ENCODE measurements around the gene RNF4.

Gene RNF4

GRCh38 chr4:2469192-2469984 lies 482 bp downstream of the RNF4 start:
- no peaks in the 10 kb centered on the region for H3K27me3 ChIP-seq (ENCODE audit: control insufficient read depth in 5 of 5, insufficient read depth in 4 of 5, low read length in 5 of 5)
- H3K36me3 ChIP-seq (ENCODE audit: control insufficient read depth in 5 of 5, insufficient read depth in 5 of 5, low read length in 5 of 5), result peaks cover 7 to 15% (median 10%) of the 10 kb centered on the region in 5 donors
- H3K4me1 ChIP-seq (ENCODE audit: control insufficient read depth in 5 of 5, insufficient read depth in 5 of 5, low read length in 5 of 5), result peaks cover 4 to 37% (median 29%) of the 10 kb centered on the region in 5 donors
- H3K4me3 ChIP-seq (ENCODE audit: low read depth in 1 of 5, low read length in 5 of 5), result peak overlapping the region; percentile 79 to 98 (median 94)
- H3K9ac ChIP-seq (ENCODE audit: low read length in 5 of 5), result peak overlapping the region; percentile 79 to 98 (median 96)
- peak overlapping the region; percentile 92 for H3K27ac ChIP-seq (ENCODE audit: low read depth, low read length)
- no peaks in the 10 kb centered on the region for H3K9me3 ChIP-seq (ENCODE audit: control insufficient read depth in 5 of 5, low read length in 5 of 5)

- Histone ChIP-seq H3K4me1 (ENCODE audit: control insufficient read depth in 5 of 5, insufficient read depth in 5 of 5, low read length in 5 of 5) (peaks cover 4 to 37% (median 29%) of the 10 kb centered on the region in 5 donors), H3K27me3 (ENCODE audit: control insufficient read depth in 5 of 5, insufficient read depth in 4 of 5, low read length in 5 of 5) (no peaks in the 10 kb centered on the region), H3K9me3 (ENCODE audit: control insufficient read depth in 5 of 5, low read length in 5 of 5) (no peaks in the 10 kb centered on the region), H3K9ac (ENCODE audit: low read length in 5 of 5) (peak overlapping the region; percentile 79 to 98 (median 96)), H3K4me3 (ENCODE audit: low read depth in 1 of 5, low read length in 5 of 5) (peak overlapping the region in 1 of 5 donors; percentile 94), H3K27ac (ENCODE audit: low read depth, low read length) (no peak overlapping the region), H3K36me3 (ENCODE audit: control insufficient read depth in 5 of 5, insufficient read depth in 5 of 5, low read length in 5 of 5) (peaks cover 7 to 15% (median 10%) of the 10 kb centered on the region in 5 donors)
Measured at GRCh38 chr4:2470791-2471190, 1.9 kb downstream of the RNF4 start.

GRCh38 chr4:2472187-2472586 lies 3.3 kb downstream of the RNF4 start:
- Histone ChIP-seq H3K9me3 (ENCODE audit: control insufficient read depth in 5 of 5, low read length in 5 of 5) (no peaks in the 10 kb centered on the region), H3K9ac (ENCODE audit: low read length in 5 of 5) (no peak overlapping the region), H3K4me1 (ENCODE audit: control insufficient read depth in 5 of 5, insufficient read depth in 5 of 5, low read length in 5 of 5) (peaks cover 4 to 40% (median 29%) of the 10 kb centered on the region in 5 donors)

GRCh38 chr4:2478229-2478628 lies 9.3 kb downstream of the RNF4 start:
- H3K27ac ChIP-seq (ENCODE audit: low read depth, low read length), result no peak overlapping the region
- no peaks in the 10 kb centered on the region for H3K27me3 ChIP-seq (ENCODE audit: control insufficient read depth in 5 of 5, insufficient read depth in 4 of 5, low read length in 5 of 5)
- no peak overlapping the region for H3K4me3 ChIP-seq (ENCODE audit: low read depth in 1 of 5, low read length in 5 of 5)
- H3K36me3 ChIP-seq (ENCODE audit: control insufficient read depth in 5 of 5, insufficient read depth in 5 of 5, low read length in 5 of 5), result no peaks in the 10 kb centered on the region
- peak overlapping the region in 1 of 5 donors; percentile 41 for H3K9ac ChIP-seq (ENCODE audit: low read length in 5 of 5)
- no peaks in the 10 kb centered on the region for H3K9me3 ChIP-seq (ENCODE audit: control insufficient read depth in 5 of 5, low read length in 5 of 5)
- H3K4me1 ChIP-seq (ENCODE audit: control insufficient read depth in 5 of 5, insufficient read depth in 5 of 5, low read length in 5 of 5), result peaks cover 12 to 51% (median 46%) of the 10 kb centered on the region in 5 donors

More at GRCh38 chr4:2472187-2472586, 3.3 kb downstream of the RNF4 start:
- Histone ChIP-seq H3K4me3 (ENCODE audit: low read depth in 1 of 5, low read length in 5 of 5) (no peak overlapping the region), H3K27me3 (ENCODE audit: control insufficient read depth in 5 of 5, insufficient read depth in 4 of 5, low read length in 5 of 5) (no peaks in the 10 kb centered on the region), H3K27ac (ENCODE audit: low read depth, low read length) (no peak overlapping the region), H3K36me3 (ENCODE audit: control insufficient read depth in 5 of 5, insufficient read depth in 5 of 5, low read length in 5 of 5) (peaks cover 7 to 15% (median 10%) of the 10 kb centered on the region in 5 donors)

GRCh38 chr4:2480649-2481048 lies 11.7 kb downstream of the RNF4 start:
- no peaks in the 10 kb centered on the region for H3K36me3 ChIP-seq (ENCODE audit: control insufficient read depth in 5 of 5, insufficient read depth in 5 of 5, low read length in 5 of 5)
- peaks cover 22 to 72% (median 63%) of the 10 kb centered on the region in 5 donors for H3K4me1 ChIP-seq (ENCODE audit: control insufficient read depth in 5 of 5, insufficient read depth in 5 of 5, low read length in 5 of 5)
- H3K27me3 ChIP-seq (ENCODE audit: control insufficient read depth in 5 of 5, insufficient read depth in 4 of 5, low read length in 5 of 5), result no peaks in the 10 kb centered on the region
- no peaks in the 10 kb centered on the region for H3K9me3 ChIP-seq (ENCODE audit: control insufficient read depth in 5 of 5, low read length in 5 of 5)
- no peak overlapping the region for H3K4me3 ChIP-seq (ENCODE audit: low read depth in 1 of 5, low read length in 5 of 5)
- H3K27ac ChIP-seq (ENCODE audit: low read depth, low read length), result no peak overlapping the region
- H3K9ac ChIP-seq (ENCODE audit: low read length in 5 of 5), result no peak overlapping the region

- Histone ChIP-seq H3K36me3 (ENCODE audit: control insufficient read depth in 5 of 5, insufficient read depth in 5 of 5, low read length in 5 of 5) (no peaks in the 10 kb centered on the region), H3K9ac (ENCODE audit: low read length in 5 of 5) (peak overlapping the region in 4 of 5 donors; percentile 5 to 64 (median 60)), H3K4me1 (ENCODE audit: control insufficient read depth in 5 of 5, insufficient read depth in 5 of 5, low read length in 5 of 5) (peaks cover 22 to 85% (median 74%) of the 10 kb centered on the region in 5 donors), H3K27ac (ENCODE audit: low read depth, low read length) (peak overlapping the region; percentile 50), H3K27me3 (ENCODE audit: control insufficient read depth in 5 of 5, insufficient read depth in 4 of 5, low read length in 5 of 5) (no peaks in the 10 kb centered on the region), H3K9me3 (ENCODE audit: control insufficient read depth in 5 of 5, low read length in 5 of 5) (no peaks in the 10 kb centered on the region), H3K4me3 (ENCODE audit: low read depth in 1 of 5, low read length in 5 of 5) (peak overlapping the region in 3 of 5 donors; percentile 2 to 22 (median 15))
Measured at GRCh38 chr4:2482192-2482591, 13.3 kb downstream of the RNF4 start.

- H3K36me3 ChIP-seq (ENCODE audit: control insufficient read depth in 5 of 5, insufficient read depth in 5 of 5, low read length in 5 of 5), result no peaks in the 10 kb centered on the region
- H3K9me3 ChIP-seq (ENCODE audit: control insufficient read depth in 5 of 5, low read length in 5 of 5), result no peaks in the 10 kb centered on the region
- peak overlapping the region; percentile 50 for H3K27ac ChIP-seq (ENCODE audit: low read depth, low read length)
- no peaks in the 10 kb centered on the region for H3K27me3 ChIP-seq (ENCODE audit: control insufficient read depth in 5 of 5, insufficient read depth in 4 of 5, low read length in 5 of 5)
- H3K4me3 ChIP-seq (ENCODE audit: low read depth in 1 of 5, low read length in 5 of 5), result peak overlapping the region in 2 of 5 donors; percentile 15 to 22
- H3K9ac ChIP-seq (ENCODE audit: low read length in 5 of 5), result peak overlapping the region in 4 of 5 donors; percentile 5 to 63 (median 60)
- peaks cover 20 to 84% (median 74%) of the 10 kb centered on the region in 5 donors for H3K4me1 ChIP-seq (ENCODE audit: control insufficient read depth in 5 of 5, insufficient read depth in 5 of 5, low read length in 5 of 5)
Measured at GRCh38 chr4:2482693-2483092, 13.8 kb downstream of the RNF4 start.

GRCh38 chr4:2483237-2483636 lies 14.3 kb downstream of the RNF4 start:
- Histone ChIP-seq H3K9me3 (ENCODE audit: control insufficient read depth in 5 of 5, low read length in 5 of 5) (no peaks in the 10 kb centered on the region), H3K36me3 (ENCODE audit: control insufficient read depth in 5 of 5, insufficient read depth in 5 of 5, low read length in 5 of 5) (no peaks in the 10 kb centered on the region), H3K9ac (ENCODE audit: low read length in 5 of 5) (peak overlapping the region in 3 of 5 donors; percentile 5 to 63 (median 35)), H3K4me1 (ENCODE audit: control insufficient read depth in 5 of 5, insufficient read depth in 5 of 5, low read length in 5 of 5) (peaks cover 18 to 83% (median 71%) of the 10 kb centered on the region in 5 donors), H3K27me3 (ENCODE audit: control insufficient read depth in 5 of 5, insufficient read depth in 4 of 5, low read length in 5 of 5) (no peaks in the 10 kb centered on the region), H3K4me3 (ENCODE audit: low read depth in 1 of 5, low read length in 5 of 5) (no peak overlapping the region), H3K27ac (ENCODE audit: low read depth, low read length) (peak overlapping the region; percentile 50)

GRCh38 chr4:2484185-2484584 lies 15.3 kb downstream of the RNF4 start:
- no peaks in the 10 kb centered on the region for H3K27me3 ChIP-seq (ENCODE audit: control insufficient read depth in 5 of 5, insufficient read depth in 4 of 5, low read length in 5 of 5)
- H3K27ac ChIP-seq (ENCODE audit: low read depth, low read length), result no peak overlapping the region
- H3K9ac ChIP-seq (ENCODE audit: low read length in 5 of 5), result peak overlapping the region in 1 of 5 donors; percentile 58
- H3K4me1 ChIP-seq (ENCODE audit: control insufficient read depth in 5 of 5, insufficient read depth in 5 of 5, low read length in 5 of 5), result peaks cover 18 to 75% (median 62%) of the 10 kb centered on the region in 5 donors
- no peak overlapping the region for H3K4me3 ChIP-seq (ENCODE audit: low read depth in 1 of 5, low read length in 5 of 5)
- H3K9me3 ChIP-seq (ENCODE audit: control insufficient read depth in 5 of 5, low read length in 5 of 5), result no peaks in the 10 kb centered on the region
- peaks cover 0 to 3% (median 1%) of the 10 kb centered on the region in 5 donors for H3K36me3 ChIP-seq (ENCODE audit: control insufficient read depth in 5 of 5, insufficient read depth in 5 of 5, low read length in 5 of 5)

GRCh38 chr4:2484993-2485392 lies 16.1 kb downstream of the RNF4 start:
- H3K4me3 ChIP-seq (ENCODE audit: low read depth in 1 of 5, low read length in 5 of 5), result peak overlapping the region; percentile 11 to 39 (median 31)
- no peak overlapping the region for H3K27ac ChIP-seq (ENCODE audit: low read depth, low read length)
- no peaks in the 10 kb centered on the region for H3K27me3 ChIP-seq (ENCODE audit: control insufficient read depth in 5 of 5, insufficient read depth in 4 of 5, low read length in 5 of 5)
- no peaks in the 10 kb centered on the region for H3K9me3 ChIP-seq (ENCODE audit: control insufficient read depth in 5 of 5, low read length in 5 of 5)
- H3K9ac ChIP-seq (ENCODE audit: low read length in 5 of 5), result peak overlapping the region; percentile 4 to 58 (median 35)
- peaks cover 20 to 71% (median 69%) of the 10 kb centered on the region in 5 donors for H3K4me1 ChIP-seq (ENCODE audit: control insufficient read depth in 5 of 5, insufficient read depth in 5 of 5, low read length in 5 of 5)
- peaks cover under 1 to 10% (median 5%) of the 10 kb centered on the region in 5 donors for H3K36me3 ChIP-seq (ENCODE audit: control insufficient read depth in 5 of 5, insufficient read depth in 5 of 5, low read length in 5 of 5)
